ENCODE data around the gene TERT.

- TF ChIP-seq CTCF (IDR thresholded peaks at IDR 0.05): no peak
- TF ChIP-seq POLR2AphosphoS5 (IDR thresholded peaks at IDR 0.05): no peak
These were observed 29.9 kb upstream of the TERT start for GRCh38 chr5:1324719-1325190.
